ENCODE data around the gene CDH22.

DNA sequence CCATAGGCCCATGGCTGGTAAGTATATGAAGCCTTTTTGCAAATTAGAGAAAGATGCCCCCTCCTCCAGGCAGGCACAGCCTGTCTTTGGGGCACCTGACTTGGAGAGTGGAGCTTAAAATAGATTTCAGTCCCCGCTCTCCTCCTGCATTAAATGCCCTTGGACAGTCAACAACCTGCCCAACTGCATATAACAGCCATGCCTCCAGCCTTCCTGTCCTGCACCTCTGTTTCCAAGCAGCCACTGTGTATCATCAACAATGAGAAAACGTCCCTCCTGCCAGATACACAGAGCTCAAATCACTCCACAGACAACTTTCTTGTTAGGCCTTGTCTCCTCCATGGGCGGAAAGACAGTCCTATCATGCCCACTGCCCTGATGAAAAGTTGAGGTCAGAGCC is 3.4 kb downstream of the CDH22 start:
- TF ChIP-seq, protein P1, sequence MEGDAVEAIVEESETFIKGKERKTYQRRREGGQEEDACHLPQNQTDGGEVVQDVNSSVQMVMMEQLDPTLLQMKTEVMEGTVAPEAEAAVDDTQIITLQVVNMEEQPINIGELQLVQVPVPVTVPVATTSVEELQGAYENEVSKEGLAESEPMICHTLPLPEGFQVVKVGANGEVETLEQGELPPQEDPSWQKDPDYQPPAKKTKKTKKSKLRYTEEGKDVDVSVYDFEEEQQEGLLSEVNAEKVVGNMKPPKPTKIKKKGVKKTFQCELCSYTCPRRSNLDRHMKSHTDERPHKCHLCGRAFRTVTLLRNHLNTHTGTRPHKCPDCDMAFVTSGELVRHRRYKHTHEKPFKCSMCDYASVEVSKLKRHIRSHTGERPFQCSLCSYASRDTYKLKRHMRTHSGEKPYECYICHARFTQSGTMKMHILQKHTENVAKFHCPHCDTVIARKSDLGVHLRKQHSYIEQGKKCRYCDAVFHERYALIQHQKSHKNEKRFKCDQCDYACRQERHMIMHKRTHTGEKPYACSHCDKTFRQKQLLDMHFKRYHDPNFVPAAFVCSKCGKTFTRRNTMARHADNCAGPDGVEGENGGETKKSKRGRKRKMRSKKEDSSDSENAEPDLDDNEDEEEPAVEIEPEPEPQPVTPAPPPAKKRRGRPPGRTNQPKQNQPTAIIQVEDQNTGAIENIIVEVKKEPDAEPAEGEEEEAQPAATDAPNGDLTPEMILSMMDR (conservative IDR thresholded peaks at IDR 0.05 in 1 of 2, IDR thresholded peaks at IDR 0.05 in 1 of 2; ENCODE audit: low read depth in 1 of 2, low read length in 2 of 2) = no peak
- no peak for TF ChIP-seq EZH2 (IDR thresholded peaks at IDR 0.05; ENCODE audit: low read length, missing control alignments)
